T-helper 2 cell treated with Interferon-gamma antibody and Interleukin-4, amounts not matched to agents 100 ng/mL and 5 ng/mL, for 36 hours (primary cell): ENCODE measurements around the gene GCAT. TPM values are rescaled to one million over a fixed set of nuclear protein-coding genes. Genes with fewer than 3 reads are reported as not detected.

Source experiments
- intact Hi-C: fragments of 100-400 bp; cut with micrococcal nuclease; formaldehyde crosslinking; loops from one replicate; pipeline ENCODE4 v1.15.1; 2023
- total RNA-seq: library from RNA; stranded (reverse); gene quantifications from 2 replicates; pipeline ENCODE4 v1.2.3, GENCODE V29; 2022

GCAT gene
- total RNA-seq, 1 donor from 2014 or later = 11.6 TPM

DNA sequence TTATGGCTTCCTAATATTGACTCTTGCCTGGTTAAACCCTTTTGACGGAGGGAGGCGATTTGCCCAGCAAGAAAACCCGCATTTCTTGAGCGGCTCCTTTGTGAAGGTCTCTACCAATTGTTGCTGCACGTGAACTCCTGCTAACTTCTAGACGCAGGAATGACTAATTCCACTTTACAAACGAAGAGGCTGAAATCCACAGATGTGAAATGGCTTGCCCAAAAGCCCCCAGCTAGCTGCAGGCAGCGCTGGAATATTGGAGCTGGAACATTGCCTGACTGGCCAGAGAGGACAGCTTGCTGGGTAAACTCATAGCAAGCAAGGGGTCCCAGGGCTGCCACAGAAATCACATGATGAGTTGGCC, 542 bp downstream of the GCAT start:
- intact Hi-C loops = loop anchor here (5.0 to 10.0 kb wide), 3 partner anchors 131 to 173 kb away; partner anchors contain the start of genes C22orf23, LGALS1, POLR2F and SH3BP1

DNA sequence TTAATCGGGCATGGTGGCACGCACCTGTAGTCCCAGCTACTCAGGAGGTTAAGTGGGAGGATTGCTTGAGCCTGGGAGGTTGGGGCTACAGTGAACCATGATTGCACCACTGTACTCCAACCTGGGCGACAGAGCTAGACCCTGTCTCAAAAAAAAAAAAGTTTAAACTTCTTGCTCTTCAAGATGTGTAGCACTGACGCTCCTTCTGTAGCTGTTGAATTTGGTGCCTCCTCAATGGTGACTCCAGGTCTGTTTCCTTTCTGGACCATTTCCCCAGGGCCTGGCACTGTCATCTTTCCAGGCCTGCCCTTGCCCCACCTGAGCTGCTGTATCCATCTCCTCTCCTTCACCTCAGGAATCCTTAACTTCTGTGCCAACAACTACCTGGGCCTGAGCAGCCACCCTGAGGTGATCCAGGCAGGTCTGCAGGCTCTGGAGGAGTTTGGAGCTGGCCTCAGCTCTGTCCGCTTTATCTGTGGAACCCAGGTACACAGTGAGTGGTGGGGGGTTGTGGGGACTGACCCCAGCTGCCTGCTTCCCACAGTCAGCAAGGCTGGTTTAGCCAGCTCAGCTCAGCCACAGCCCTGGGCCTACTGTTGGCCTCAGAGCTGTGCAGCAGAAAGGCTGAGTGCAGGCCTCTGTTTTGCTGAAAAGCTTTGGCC, 2.1 kb downstream of the GCAT start:
- intact Hi-C loops = loop anchor here (5.0 to 10.0 kb wide), 3 partner anchors 133 to 175 kb away; partner anchors contain the start of genes C22orf23, LGALS1, POLR2F and SH3BP1

GRCh38 chr22:37811867-37812266, 4.1 kb downstream of the GCAT start:
- intact Hi-C loops = no loop called here

GRCh38 chr22:37812869-37813678, 5.3 kb downstream of the GCAT start:
- intact Hi-C loops = no loop called here

GRCh38 chr22:37815593-37815992, 7.9 kb downstream of the GCAT start:
- intact Hi-C loops = no loop called here

- intact Hi-C loops = loop anchor here (1.0 kb wide), 3 partner anchors 47 to 149 kb away; no protein-coding TSS in a partner anchor
Measured at GRCh38 chr22:37816543-37817180, 8.9 kb downstream of the GCAT start.

- intact Hi-C loops = loop anchor here (1.0 kb wide), 3 partner anchors 45 to 147 kb away; no protein-coding TSS in a partner anchor
Measured at GRCh38 chr22:37817705-37818408, 10.1 kb downstream of the GCAT start.

DNA sequence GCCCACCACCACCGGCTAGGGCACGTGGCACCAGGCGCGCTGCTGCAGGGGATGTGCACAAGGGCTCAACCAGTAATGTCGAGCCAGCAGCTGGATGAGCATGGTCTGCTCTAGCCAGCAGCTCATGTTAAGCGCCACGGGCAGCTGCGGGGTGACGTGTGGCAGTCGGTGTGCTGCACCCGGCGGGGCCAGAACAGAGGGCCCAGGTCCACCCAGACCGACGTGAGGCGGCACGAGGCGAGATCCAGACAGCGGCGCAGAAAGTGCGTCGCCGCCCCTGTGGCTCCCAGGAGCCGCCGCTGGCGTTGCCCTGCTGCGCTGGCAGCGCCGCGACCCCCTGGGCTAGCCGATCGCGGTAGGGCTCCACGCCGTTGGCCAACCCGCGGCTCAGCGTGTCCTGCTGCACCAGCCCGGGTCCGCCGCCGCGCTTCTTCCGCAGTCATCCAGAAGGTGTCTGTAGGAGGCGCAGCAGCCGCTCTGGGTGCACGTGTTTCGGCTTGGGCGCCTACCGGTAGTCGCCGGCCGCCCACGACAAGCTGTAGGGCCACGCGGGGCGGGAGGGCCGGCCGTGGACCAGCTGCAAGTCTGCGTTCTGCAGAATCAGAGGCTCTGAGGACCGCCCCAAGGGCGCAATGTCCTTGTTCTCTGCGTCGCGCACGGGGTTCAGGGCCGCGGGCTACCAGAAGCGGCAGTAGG, 10.8 kb downstream of the GCAT start:
- intact Hi-C loops = no loop called here

DNA sequence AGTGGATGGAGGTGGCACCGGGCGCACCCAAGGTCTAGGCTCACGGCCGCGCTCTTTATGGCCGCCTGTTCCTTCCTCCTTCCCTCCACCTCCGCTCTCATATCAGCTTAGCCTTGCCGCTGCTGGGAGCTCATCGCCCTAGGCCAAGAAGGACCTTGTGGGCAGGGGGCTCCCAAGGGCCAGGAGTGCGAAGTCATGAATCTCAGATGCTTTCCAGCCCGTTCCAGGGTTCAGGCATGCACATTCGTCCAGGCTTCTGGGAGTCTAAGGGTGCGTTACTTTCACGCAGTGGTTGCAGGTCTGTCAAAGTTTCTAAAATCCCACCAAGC, 11.3 kb downstream of the GCAT start:
- intact Hi-C loops = no loop called here

DNA sequence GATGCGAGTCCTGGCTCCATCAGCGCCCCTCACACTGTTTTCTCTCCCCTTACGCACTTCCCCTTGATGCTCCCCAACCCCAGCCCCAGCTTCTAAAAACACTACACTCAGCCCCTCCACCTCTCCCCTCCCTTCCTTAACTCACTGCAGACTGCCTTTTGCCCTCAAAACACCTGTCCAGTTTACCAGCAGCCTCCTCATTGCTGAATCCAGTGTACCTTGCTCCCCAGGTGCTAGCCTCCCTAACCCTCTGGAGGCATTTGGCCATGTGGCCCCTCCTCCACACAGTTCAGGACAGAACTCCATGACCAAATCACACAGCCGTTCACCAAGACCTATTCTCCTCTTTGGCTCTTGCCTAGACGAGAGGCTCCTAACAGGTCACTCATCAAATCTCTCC, 12.6 kb downstream of the GCAT start:
- intact Hi-C loops = no loop called here

DNA sequence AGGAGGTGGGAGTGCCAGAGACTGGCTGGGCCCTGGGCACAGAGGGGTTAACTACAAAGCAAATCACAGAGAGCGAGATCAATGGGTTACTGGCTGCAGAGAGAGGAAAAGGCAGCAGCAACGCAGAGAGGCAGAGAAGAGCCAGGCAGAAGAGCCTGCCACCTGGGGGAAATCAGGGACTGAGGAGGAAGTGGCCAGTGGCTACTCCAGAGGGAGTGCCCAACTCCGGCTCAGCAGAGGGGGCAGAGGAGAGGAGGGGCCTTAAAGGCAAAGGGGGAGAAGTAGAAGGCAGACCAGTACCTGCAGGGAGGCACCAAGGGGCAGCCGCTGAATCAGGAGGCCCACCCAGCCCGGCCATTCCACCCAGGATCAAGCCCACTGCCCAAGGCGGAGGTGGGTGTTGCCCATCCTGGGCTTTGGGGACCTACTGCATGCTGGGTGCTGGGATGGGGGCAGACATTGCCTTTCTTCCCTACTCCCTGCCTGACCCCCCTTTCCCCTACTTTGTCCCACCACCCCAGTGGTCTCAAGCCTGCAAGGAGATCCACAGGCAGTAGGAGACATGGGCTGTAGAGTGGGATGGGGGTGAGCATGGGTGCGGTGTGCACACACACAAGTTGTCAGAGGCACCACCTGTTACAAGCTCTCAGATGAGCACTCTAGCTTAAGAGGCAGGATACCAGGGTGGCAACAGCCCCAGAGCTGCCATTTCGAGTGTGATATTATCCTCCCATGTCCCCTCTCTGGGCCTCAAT, 14.5 kb downstream of the GCAT start:
- intact Hi-C loops = no loop called here

DNA sequence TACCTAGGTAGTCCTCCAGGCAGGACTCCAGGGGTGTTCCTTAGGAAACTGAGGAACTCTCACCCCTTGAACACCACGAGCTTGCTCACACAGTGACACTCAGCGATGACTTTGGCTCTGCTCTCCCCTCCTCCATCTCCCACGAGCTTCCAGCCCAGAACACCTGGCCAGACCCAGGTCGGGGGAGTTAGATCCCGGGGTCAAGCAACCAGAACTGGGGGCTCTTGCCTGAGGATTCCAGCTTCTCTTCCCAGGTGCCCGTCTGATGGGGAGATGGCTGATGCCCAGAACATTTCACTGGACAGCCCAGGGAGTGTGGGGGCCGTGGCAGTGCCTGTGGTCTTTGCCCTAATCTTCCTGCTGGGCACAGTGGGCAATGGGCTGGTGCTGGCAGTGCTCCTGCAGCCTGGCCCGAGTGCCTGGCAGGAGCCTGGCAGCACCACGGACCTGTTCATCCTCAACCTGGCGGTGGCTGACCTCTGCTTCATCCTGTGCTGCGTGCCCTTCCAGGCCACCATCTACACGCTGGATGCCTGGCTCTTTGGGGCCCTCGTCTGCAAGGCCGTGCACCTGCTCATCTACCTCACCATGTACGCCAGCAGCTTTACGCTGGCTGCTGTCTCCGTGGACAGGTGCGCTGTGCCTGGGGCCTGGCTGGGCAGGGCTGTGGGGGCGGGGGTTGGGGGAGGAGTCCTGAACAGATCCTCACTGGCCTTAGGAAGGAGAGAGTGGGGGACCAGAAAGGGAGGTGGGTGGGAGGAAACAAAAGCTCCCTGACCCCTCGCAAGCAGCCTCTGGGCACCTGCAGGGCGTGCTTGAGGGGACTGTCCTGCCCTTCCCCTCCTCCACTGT, 15.6 kb downstream of the GCAT start, which contains the start of gene GALR3:
GALR3 (plus strand) TSS at position 249 of the 852 bp plus-strand sequence; CDS start at position 274, 25 bp downstream.
- intact Hi-C loops = no loop called here

DNA sequence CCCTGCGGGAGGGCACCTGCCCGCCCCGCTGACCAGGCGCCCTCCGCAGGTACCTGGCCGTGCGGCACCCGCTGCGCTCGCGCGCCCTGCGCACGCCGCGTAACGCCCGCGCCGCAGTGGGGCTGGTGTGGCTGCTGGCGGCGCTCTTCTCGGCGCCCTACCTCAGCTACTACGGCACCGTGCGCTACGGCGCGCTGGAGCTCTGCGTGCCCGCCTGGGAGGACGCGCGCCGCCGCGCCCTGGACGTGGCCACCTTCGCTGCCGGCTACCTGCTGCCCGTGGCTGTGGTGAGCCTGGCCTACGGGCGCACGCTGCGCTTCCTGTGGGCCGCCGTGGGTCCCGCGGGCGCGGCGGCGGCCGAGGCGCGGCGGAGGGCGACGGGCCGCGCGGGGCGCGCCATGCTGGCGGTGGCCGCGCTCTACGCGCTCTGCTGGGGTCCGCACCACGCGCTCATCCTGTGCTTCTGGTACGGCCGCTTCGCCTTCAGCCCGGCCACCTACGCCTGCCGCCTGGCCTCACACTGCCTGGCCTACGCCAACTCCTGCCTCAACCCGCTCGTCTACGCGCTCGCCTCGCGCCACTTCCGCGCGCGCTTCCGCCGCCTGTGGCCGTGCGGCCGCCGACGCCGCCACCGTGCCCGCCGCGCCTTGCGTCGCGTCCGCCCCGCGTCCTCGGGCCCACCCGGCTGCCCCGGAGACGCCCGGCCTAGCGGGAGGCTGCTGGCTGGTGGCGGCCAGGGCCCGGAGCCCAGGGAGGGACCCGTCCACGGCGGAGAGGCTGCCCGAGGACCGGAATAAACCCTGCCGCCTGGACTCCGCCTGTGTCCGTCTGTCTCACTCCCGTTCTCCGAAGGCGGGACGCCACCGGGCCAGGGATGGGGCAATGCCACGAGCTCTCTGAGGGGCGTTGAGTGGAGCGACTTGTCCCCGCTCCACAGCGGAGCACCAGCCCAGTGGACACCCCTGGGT, 17.2 kb downstream of the GCAT start:
- intact Hi-C loops = no loop called here

- intact Hi-C loops = no loop called here
Measured at GRCh38 chr22:37827056-37827455, 19.3 kb downstream of the GCAT start.

- intact Hi-C loops = no loop called here
Measured at GRCh38 chr22:37830093-37830842, 22.5 kb downstream of the GCAT start.

- intact Hi-C loops = no loop called here
Measured at GRCh38 chr22:37831472-37831871, 23.7 kb downstream of the GCAT start.
